Body of pancreas (tissue), 4 donors: ENCODE data around the gene ARHGAP24.

Experiments used
- POLR2A ChIP-seq, 3 donors: fragments of 450-650 bp; IDR thresholded peaks; one replicate each; pipeline ENCODE4 v1.6.1; 2016; ENCODE audit warnings: antibody characterized with exemption in 3 of 3, mild to moderate bottlenecking in 2 of 3
- TF ChIP-seq, protein P1 (sequence below), 7 experiments: fragments of 450-650 bp in 4 of 7; fragments of 200-600 bp in 3 of 7; sonication (generic) in 3 of 7; IDR thresholded peaks; one replicate each; pipeline ENCODE4 v1.5.1; 2016 to 2019; ENCODE audit warnings: antibody characterized with exemption in 7 of 7

DNA sequence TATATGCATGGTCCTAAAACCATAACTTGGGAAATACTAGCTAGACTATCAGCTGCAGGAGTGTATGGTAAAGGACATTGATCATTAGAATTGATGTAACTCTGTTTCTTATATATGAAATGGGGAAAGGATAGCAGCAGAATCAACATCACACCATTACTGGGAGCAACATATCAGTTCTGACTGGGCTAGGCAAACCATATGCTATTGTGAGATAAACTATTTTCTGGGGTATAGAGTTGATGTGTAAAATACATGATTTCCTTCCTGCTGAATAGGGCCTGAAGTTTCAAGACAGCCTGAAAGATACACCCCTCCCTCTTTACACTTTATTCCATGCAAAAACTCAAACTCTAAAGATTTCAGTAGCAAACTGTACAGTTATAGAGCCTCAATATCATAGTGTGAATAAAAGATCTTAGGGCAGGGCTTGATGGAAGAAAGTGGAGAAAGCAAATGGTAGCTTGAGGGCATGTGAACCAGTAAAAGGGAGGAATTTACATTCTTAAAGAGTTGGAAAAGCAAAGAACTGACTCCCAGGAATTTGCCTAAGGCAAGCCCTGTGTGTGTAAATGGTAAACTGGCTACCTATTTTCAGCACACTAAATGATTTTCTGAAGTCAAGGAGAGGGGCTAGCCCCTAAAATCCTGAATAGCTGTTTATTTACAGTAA is 480.8 kb downstream of the ARHGAP24 start:
- TF ChIP-seq, protein P1, sequence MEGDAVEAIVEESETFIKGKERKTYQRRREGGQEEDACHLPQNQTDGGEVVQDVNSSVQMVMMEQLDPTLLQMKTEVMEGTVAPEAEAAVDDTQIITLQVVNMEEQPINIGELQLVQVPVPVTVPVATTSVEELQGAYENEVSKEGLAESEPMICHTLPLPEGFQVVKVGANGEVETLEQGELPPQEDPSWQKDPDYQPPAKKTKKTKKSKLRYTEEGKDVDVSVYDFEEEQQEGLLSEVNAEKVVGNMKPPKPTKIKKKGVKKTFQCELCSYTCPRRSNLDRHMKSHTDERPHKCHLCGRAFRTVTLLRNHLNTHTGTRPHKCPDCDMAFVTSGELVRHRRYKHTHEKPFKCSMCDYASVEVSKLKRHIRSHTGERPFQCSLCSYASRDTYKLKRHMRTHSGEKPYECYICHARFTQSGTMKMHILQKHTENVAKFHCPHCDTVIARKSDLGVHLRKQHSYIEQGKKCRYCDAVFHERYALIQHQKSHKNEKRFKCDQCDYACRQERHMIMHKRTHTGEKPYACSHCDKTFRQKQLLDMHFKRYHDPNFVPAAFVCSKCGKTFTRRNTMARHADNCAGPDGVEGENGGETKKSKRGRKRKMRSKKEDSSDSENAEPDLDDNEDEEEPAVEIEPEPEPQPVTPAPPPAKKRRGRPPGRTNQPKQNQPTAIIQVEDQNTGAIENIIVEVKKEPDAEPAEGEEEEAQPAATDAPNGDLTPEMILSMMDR (IDR thresholded peaks at IDR 0.05), result no peak
- no peak for TF ChIP-seq POLR2A (IDR thresholded peaks at IDR 0.05)
